MM.1S (cell line): Measurements from ENCODE around the gene CBX7.

Experiments used
- DNase-seq: peaks from one replicate; pipeline ENCODE4 v3.0.0-alpha.2; 2015
- H2AFZ ChIP-seq: fragments of 300-600 bp; sonication (generic); 2 replicates; pipeline ENCODE4 v1.6.0; 2016; ENCODE audit warnings: antibody characterized with exemption, low read length
- H3F3A ChIP-seq: fragments of 300-600 bp; sonication (generic); 2 replicates; pipeline ENCODE4 v1.6.1; 2016; ENCODE audit warnings: mild to moderate bottlenecking, antibody characterized with exemption, low read length, moderate library complexity, mixed read lengths; ENCODE audit not compliant: insufficient read depth
- H3K27ac ChIP-seq: fragments of 300-600 bp; sonication (generic); 2 replicates; pipeline ENCODE4 v1.5.1; 2016; ENCODE audit warnings: mild to moderate bottlenecking, low read length
- H3K27me3 ChIP-seq: fragments of 300-600 bp; sonication (generic); replicated peaks from 2 replicates; pipeline ENCODE4 v1.6.0; 2016; ENCODE audit warnings: low read length; ENCODE audit not compliant: insufficient read depth
- H3K36me3 ChIP-seq: fragments of 300-600 bp; sonication (generic); replicated peaks from 2 replicates; pipeline ENCODE4 v1.6.1; 2016; ENCODE audit warnings: mild to moderate bottlenecking, low read length, mixed read lengths; ENCODE audit not compliant: insufficient read depth
- H3K4me1 ChIP-seq: fragments of 300-600 bp; sonication (generic); 2 replicates; pipeline ENCODE4 v1.6.1; 2016; ENCODE audit warnings: low read length, mixed read lengths
- H3K4me2 ChIP-seq: fragments of 300-600 bp; sonication (generic); 2 replicates; pipeline ENCODE4 v1.6.0; 2016; ENCODE audit warnings: low read depth, low read length
- H3K4me3 ChIP-seq: fragments of 300-600 bp; sonication (generic); 2 replicates; pipeline ENCODE4 v1.5.1; 2016; ENCODE audit warnings: low read length, mixed read lengths
- H3K79me2 ChIP-seq: fragments of 300-600 bp; sonication (generic); 2 replicates; pipeline ENCODE4 v1.6.1; 2016; ENCODE audit warnings: mixed run types, low read length, mixed read lengths
- H3K9ac ChIP-seq: fragments of 300-600 bp; sonication (generic); 2 replicates; pipeline ENCODE4 v1.6.1; 2016; ENCODE audit warnings: low read length, mixed read lengths
- H3K9me2 ChIP-seq: fragments of 300-600 bp; sonication (generic); replicated peaks from 2 replicates; pipeline ENCODE4 v1.6.1; 2016; ENCODE audit warnings: mild to moderate bottlenecking, low read length, mixed read lengths; ENCODE audit not compliant: insufficient read depth
- H3K9me3 ChIP-seq: fragments of 300-600 bp; sonication (generic); replicated peaks from 2 replicates; pipeline ENCODE4 v1.6.1; 2016; ENCODE audit warnings: mild to moderate bottlenecking, low read length, mixed read lengths; ENCODE audit not compliant: insufficient read depth
- H4K20me1 ChIP-seq: fragments of 300-600 bp; sonication (generic); 2 replicates; pipeline ENCODE4 v1.6.1; 2016; ENCODE audit warnings: mild to moderate bottlenecking, low read length, moderate library complexity, mixed read lengths; ENCODE audit not compliant: insufficient read depth
- EZH2 ChIP-seq: fragments of 300-600 bp; sonication (generic); optimal IDR thresholded peaks from 2 replicates; pipeline ENCODE3; 2017; ENCODE audit warnings: low read depth, mild to moderate bottlenecking, antibody characterized with exemption, low read length, mixed read lengths
- EZH2phosphoT487 ChIP-seq: fragments of 300-600 bp; sonication (generic); IDR thresholded peaks from 2 replicates; pipeline ENCODE4 v1.6.1; 2018; ENCODE audit warnings: antibody characterized with exemption, low read length
- TF ChIP-seq, protein P1 (sequence below): fragments of 300-600 bp; sonication (generic); IDR thresholded peaks from 2 replicates; pipeline ENCODE4 v1.5.1; 2016; ENCODE audit warnings: antibody characterized with exemption, low read length, mixed read lengths

The CBX7 gene

DNA sequence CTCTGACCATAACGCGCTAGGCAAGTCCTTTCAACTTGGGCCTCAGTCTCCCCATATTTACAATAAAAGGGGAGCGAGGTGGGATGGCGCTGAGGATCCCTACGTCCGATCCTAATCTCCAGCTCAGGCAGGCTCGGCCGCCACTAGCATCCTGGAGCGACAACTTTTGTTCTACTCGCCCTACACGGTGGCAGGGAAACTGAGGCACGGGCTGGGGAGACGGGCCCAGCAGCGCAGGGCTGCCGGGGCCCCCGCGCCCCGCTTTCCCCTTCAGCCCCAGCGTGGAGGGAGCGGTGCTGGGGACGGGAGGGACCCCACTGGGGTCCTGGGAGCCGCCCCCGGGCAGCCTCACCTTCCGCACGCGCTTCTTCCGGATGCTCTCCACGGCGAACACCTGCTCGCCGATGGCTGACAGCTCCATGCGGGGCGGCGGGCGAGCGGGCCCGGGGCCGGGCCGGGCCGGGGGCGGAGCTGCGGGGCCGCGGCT is 413 bp downstream of the CBX7 start:
- DNase-seq = peak; percentile 18
- H3K4me3 ChIP-seq = peak overlapping the region; percentile 89
- H3K79me2 ChIP-seq = peaks cover 49% of the 10 kb centered on the region
- no peaks in the 10 kb centered on the region for H4K20me1 ChIP-seq
- H3K9me2 ChIP-seq = no peaks in the 10 kb centered on the region
- H3K4me1 ChIP-seq = peaks cover 41% of the 10 kb centered on the region
- H3K36me3 ChIP-seq = no peaks in the 10 kb centered on the region
- no peaks in the 10 kb centered on the region for H3K9me3 ChIP-seq
- H3F3A ChIP-seq = peaks cover 30% of the 10 kb centered on the region
- H3K4me2 ChIP-seq = peak overlapping the region; percentile 90
- peak overlapping the region; percentile 82 for H3K9ac ChIP-seq
- H3K27me3 ChIP-seq = no peaks in the 10 kb centered on the region
- TF ChIP-seq EZH2phosphoT487 = no peak
- TF ChIP-seq, protein P1, sequence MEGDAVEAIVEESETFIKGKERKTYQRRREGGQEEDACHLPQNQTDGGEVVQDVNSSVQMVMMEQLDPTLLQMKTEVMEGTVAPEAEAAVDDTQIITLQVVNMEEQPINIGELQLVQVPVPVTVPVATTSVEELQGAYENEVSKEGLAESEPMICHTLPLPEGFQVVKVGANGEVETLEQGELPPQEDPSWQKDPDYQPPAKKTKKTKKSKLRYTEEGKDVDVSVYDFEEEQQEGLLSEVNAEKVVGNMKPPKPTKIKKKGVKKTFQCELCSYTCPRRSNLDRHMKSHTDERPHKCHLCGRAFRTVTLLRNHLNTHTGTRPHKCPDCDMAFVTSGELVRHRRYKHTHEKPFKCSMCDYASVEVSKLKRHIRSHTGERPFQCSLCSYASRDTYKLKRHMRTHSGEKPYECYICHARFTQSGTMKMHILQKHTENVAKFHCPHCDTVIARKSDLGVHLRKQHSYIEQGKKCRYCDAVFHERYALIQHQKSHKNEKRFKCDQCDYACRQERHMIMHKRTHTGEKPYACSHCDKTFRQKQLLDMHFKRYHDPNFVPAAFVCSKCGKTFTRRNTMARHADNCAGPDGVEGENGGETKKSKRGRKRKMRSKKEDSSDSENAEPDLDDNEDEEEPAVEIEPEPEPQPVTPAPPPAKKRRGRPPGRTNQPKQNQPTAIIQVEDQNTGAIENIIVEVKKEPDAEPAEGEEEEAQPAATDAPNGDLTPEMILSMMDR = no peak
- no peak for TF ChIP-seq EZH2
- peak overlapping the region; percentile 44; the same call in 1 of the 2 replicates for H2AFZ ChIP-seq
- peak overlapping the region; percentile 71; the same call in 1 of the 2 replicates for H3K27ac ChIP-seq

DNA sequence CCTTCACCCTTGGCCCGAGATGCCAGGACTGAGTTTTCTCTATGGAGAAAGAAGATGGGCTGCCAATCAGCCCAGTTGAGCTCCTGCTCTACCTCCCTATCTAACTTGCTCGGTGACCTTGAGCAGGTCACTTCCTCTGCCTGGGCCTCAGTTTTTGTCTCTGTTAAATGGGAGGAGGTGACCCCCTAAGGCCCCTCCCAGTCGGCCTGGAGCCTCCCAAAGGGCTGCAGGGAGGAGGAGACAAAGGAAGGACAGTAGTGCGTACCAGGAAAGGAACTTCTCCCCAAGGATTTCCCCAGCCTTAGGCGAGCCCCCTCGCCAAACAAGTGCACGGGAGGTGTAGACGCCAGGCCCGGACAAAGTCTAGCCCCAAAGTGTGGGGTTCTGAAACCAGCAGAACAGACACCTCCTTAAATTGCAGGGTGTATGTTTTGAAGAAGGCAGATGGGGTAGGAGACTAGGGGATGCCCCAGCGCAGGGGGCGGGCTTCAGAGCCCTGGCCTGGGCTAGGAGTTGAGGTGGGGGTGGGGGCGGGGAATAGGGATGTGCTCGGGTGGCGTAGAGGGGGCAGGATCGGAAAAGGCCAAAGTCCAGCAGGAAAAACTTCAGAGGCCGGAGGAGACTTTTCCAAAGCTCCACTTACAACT is 1.0 kb downstream of the CBX7 start:
- no peak overlapping the region for H2AFZ ChIP-seq
- peak overlapping the region; percentile 82; the same call in 1 of the 2 replicates for H3K9ac ChIP-seq
- peaks cover 55% of the 10 kb centered on the region for H3K79me2 ChIP-seq
- DNase-seq = peak; percentile 36
- H3K27me3 ChIP-seq = no peaks in the 10 kb centered on the region
- H3K9me3 ChIP-seq = no peaks in the 10 kb centered on the region
- peaks cover 44% of the 10 kb centered on the region for H3K4me1 ChIP-seq
- no peaks in the 10 kb centered on the region for H3K9me2 ChIP-seq
- H3K27ac ChIP-seq = peak overlapping the region; percentile 71; the same call in 1 of the 2 replicates
- no peaks in the 10 kb centered on the region for H3K36me3 ChIP-seq
- H3K4me2 ChIP-seq = peak overlapping the region; percentile 90
- TF ChIP-seq EZH2 = no peak
- TF ChIP-seq, protein P1 = no peak
- TF ChIP-seq EZH2phosphoT487 = no peak
- peak overlapping the region; percentile 89 for H3K4me3 ChIP-seq
- peaks cover 33% of the 10 kb centered on the region for H3F3A ChIP-seq
- H4K20me1 ChIP-seq = no peaks in the 10 kb centered on the region

DNA sequence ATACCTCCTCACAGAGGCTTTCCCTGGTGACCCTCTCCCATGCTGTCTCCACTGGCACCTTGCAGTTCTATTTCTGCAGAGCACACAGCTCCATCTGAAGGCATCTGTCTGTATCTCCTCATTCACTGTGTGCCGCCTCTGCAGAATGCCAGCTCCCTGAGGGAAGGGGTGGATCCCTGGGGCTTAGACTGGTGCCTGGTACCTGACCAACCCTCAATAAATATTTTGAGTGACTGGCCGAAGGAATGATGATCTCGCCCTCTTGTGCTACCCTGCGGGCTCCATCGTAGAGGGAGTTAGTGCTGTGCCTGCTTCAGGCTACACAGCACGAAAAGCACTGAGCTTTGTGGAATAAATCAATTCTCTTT is 1.6 kb downstream of the CBX7 start:
- peaks cover 61% of the 10 kb centered on the region for H3K79me2 ChIP-seq
- H3K9me2 ChIP-seq = no peaks in the 10 kb centered on the region
- no peaks in the 10 kb centered on the region for H3K27me3 ChIP-seq
- H3K4me1 ChIP-seq = peaks cover 50% of the 10 kb centered on the region
- peak overlapping the region; percentile 82; the same call in 1 of the 2 replicates for H3K9ac ChIP-seq
- peak overlapping the region; percentile 90; the same call in 1 of the 2 replicates for H3K4me2 ChIP-seq
- no peak for TF ChIP-seq EZH2
- TF ChIP-seq EZH2phosphoT487 = no peak
- H4K20me1 ChIP-seq = no peaks in the 10 kb centered on the region
- DNase-seq = no peak
- peaks cover 39% of the 10 kb centered on the region for H3F3A ChIP-seq
- H3K36me3 ChIP-seq = no peaks in the 10 kb centered on the region
- no peaks in the 10 kb centered on the region for H3K9me3 ChIP-seq
- H2AFZ ChIP-seq = no peak overlapping the region
- H3K27ac ChIP-seq = peak overlapping the region; percentile 71; the same call in 1 of the 2 replicates
- no peak overlapping the region for H3K4me3 ChIP-seq
